ENCODE results near the gene TUBA4A. TPM values are rescaled to one million over a fixed set of nuclear protein-coding genes. Genes with fewer than 3 reads are reported as not detected.

The TUBA4A gene
- total RNA-seq, 2 donors from 2014 or later: 43.5 to 51.2 TPM

DNA sequence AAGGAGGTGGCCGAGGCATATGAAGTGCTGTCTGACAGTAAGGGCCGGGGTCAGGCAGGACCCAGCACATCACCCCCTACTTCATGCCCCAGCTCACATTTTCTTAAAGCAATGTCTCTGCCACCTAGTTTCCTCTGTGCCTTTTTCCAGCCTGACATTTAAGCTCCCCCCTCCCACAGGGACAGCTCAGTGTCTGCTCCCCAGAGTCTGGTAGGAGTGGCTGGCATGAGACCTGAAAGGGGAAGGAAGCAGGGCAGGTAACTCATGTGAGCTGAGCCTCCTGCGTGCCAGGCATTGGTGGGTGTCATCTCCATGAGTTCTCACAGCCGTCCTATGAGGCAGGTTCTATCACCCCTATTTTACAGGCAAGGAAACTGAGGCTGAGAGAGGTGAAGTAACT is 26.9 kb upstream of the TUBA4A start:
- WGBS: 87% methylated on average over 4 of the region's 4 CpGs
- no peak for TF ChIP-seq POLR2AphosphoS5 (IDR thresholded peaks at IDR 0.05)
- TF ChIP-seq, protein P1, sequence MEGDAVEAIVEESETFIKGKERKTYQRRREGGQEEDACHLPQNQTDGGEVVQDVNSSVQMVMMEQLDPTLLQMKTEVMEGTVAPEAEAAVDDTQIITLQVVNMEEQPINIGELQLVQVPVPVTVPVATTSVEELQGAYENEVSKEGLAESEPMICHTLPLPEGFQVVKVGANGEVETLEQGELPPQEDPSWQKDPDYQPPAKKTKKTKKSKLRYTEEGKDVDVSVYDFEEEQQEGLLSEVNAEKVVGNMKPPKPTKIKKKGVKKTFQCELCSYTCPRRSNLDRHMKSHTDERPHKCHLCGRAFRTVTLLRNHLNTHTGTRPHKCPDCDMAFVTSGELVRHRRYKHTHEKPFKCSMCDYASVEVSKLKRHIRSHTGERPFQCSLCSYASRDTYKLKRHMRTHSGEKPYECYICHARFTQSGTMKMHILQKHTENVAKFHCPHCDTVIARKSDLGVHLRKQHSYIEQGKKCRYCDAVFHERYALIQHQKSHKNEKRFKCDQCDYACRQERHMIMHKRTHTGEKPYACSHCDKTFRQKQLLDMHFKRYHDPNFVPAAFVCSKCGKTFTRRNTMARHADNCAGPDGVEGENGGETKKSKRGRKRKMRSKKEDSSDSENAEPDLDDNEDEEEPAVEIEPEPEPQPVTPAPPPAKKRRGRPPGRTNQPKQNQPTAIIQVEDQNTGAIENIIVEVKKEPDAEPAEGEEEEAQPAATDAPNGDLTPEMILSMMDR (IDR thresholded peaks at IDR 0.05): no peak
- no peak for TF ChIP-seq POLR2A (IDR thresholded peaks at IDR 0.05)

DNA sequence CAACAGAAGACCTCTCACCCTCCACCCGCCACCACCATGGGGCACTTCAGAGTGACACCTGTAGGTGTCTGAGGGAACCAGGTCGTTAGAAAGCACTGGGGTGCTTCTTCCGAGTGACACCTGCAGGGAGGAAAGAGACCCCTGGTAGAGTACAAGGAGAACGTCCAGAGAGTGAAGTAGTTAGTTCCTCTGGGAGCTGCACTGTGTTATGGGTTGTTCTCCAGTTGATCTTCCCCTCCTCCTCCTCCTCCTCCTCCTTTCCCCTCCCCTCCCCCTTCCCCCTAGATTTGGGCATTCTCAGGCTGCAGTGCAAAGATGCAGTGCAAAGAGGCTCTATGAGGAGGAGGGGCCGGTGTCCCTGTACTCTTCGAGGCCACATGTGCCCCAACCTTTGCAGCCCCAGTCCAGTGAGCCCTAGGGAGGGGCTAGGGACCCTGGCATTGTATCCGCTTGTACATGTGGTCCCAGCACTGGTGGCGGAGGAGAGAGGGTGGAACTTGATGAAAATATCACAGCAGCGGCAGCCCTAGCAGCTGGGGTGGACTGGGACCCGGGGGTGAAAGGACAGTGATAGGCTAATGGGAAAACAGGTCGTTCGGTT is 26.3 kb upstream of the TUBA4A start:
- Histone ChIP-seq H3K27me3 (replicated peaks; ENCODE audit: insufficient read depth) (no peaks in the 10 kb centered on the region), H3K4me3 (peak overlapping the region; percentile 64 to 77), H3K9me3 (no peaks in the 10 kb centered on the region), H3K4me1 (replicated peaks) (peaks cover 13% of the 10 kb centered on the region), H3K27ac (peak overlapping the region; percentile 94 to 98), H3K36me3 (peaks cover 0 to 16% of the 10 kb centered on the region in 2 donors)
- no peak for DNase-seq (ENCODE audit: low spot score)
- WGBS: 43% methylated on average over 12 of the region's 12 CpGs
- TF ChIP-seq, protein P1 (IDR thresholded peaks at IDR 0.05): no peak
- no peak for TF ChIP-seq POLR2A (IDR thresholded peaks at IDR 0.05)
- no peak for TF ChIP-seq POLR2AphosphoS5 (IDR thresholded peaks at IDR 0.05)
- intact Hi-C loops (cut with DNase I): loop anchor here (2.0 kb wide), 1 partner anchor 15 kb away; no protein-coding TSS in a partner anchor

More for the DNA sequence above, 26.9 kb upstream of the TUBA4A start:
- intact Hi-C loops (cut with DNase I): no loop called here
- Histone ChIP-seq H3K27me3 (replicated peaks; ENCODE audit: insufficient read depth) (no peaks in the 10 kb centered on the region), H3K27ac (peak overlapping the region; percentile 94 to 98), H3K9me3 (no peaks in the 10 kb centered on the region), H3K36me3 (peaks cover 0 to 16% of the 10 kb centered on the region in 2 donors), H3K4me3 (no peak overlapping the region), H3K4me1 (replicated peaks) (peaks cover 20% of the 10 kb centered on the region)
- no peak for DNase-seq (ENCODE audit: low spot score)

DNA sequence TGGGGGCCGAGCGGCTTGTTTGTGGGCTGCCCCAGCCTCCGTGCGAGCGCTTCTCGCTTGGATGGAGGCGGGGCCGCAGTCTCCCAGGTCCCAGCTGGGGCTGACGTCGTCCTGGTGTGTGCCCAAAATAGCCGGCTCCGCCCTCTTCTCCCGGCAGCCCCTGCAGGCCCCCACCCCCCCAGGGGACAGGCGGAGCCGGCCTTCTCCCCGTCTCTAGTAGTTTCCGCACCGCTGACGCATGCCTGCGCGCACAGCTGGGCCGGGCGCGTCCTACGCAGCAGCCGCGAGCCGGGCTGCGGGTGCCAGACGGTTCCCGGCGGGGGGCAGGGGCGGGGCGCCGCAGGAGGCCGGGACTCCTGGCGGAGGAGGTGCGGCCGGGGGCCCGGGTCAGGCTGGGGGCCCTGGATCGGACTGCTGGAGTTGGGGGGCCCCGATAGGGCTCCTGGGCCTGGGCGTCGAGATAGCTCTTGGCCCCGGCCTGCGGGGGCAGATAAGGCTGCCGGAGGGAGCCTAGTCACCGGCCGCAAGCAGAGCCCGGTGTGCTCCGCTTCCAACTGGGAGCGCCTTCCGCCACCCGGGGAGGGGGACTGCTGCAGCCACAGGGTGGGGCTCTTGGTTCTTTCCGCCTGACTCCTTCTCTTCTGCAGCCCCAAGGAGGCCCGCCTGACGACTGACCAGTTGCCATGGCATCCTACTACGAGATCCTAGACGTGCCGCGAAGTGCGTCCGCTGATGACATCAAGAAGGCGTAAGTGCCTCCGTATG is 25.6 kb upstream of the TUBA4A start, which contains the start of gene DNAJB2:
Gene DNAJB2 (plus strand): TSS at position 216 of the 765 bp plus-strand sequence. CDS start 468 bp downstream, at position 684.
- intact Hi-C loops (cut with DNase I): loop anchor here (2.0 kb wide), 1 partner anchor 15 kb away; no protein-coding TSS in a partner anchor
- Histone ChIP-seq H3K27ac (peak within 1 kb of the TSS; percentile 94 to 98), H3K4me3 (peak within 1 kb of the TSS; percentile 64 to 77), H3K27me3 (replicated peaks; ENCODE audit: insufficient read depth) (no peaks in the 10 kb centered on the region), H3K36me3 (peaks cover 0 to 9% of the 10 kb centered on the region in 2 donors), H3K4me1 (replicated peaks) (peaks cover 13% of the 10 kb centered on the region), H3K9me3 (no peaks in the 10 kb centered on the region)
- TF ChIP-seq POLR2A (IDR thresholded peaks at IDR 0.05) (peak; percentile 95), POLR2AphosphoS5 (IDR thresholded peaks at IDR 0.05) (peak; percentile 98)
- TF ChIP-seq, protein P1 (IDR thresholded peaks at IDR 0.05): no peak
- peak; percentile 99 for DNase-seq (ENCODE audit: low spot score)
- 1% methylated on average over 51 of the region's 65 CpGs for WGBS

DNA sequence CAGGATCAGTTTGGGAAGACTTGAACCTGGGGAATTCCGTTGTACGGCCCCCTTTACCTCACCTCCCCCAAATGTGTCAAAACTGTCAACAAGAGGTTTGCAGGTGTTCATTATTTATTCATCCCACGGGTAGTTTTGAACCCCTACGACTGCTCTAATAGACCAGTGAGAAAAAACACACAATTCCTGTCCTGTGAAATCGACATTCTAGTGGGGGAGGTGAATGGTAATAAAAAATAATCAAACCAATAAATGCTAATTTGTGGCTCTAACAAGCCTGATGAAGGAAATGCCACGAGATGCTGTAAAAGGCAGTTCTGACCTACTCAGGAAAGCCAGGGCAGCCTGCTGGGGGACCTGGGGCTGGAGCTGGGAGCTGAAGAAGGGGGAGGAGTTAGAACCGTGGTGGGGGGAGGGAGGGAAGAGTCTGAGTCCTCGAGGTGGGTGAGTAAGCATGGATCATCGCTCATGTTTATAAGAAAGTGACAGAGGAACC is 25.0 kb upstream of the TUBA4A start:
- intact Hi-C loops (cut with DNase I): loop anchor here (2.0 kb wide), 1 partner anchor 16 kb away; no protein-coding TSS in a partner anchor
- peaks cover 13% of the 10 kb centered on the region for H3K4me1 ChIP-seq (replicated peaks)
- H3K27me3 ChIP-seq (replicated peaks; ENCODE audit: insufficient read depth): no peaks in the 10 kb centered on the region
- TF ChIP-seq POLR2AphosphoS5 (IDR thresholded peaks at IDR 0.05): no peak
- TF ChIP-seq, protein P1 (IDR thresholded peaks at IDR 0.05): peak in 1 of 4 experiments; percentile 21
- peak overlapping the region; percentile 64 to 77 for H3K4me3 ChIP-seq
- H3K9me3 ChIP-seq: no peaks in the 10 kb centered on the region
- peak overlapping the region; percentile 94 to 98 for H3K27ac ChIP-seq
- no peak for DNase-seq (ENCODE audit: low spot score)
- WGBS: 9% methylated on average over 9 of the region's 9 CpGs
- peaks cover 0 to 9% of the 10 kb centered on the region in 2 donors for H3K36me3 ChIP-seq
